Activated CD4-positive, alpha-beta T cell treated with anti-CD3 and anti-CD28 coated beads, Interleukin-2, amount 50 U/mL, for 48 hours (primary cell): Measurements from ENCODE around the gene AJAP1.
A peak's percentile ranks its signal among the peaks of the same experiment; 100 is the strongest.

ENCODE experiments used
- DNase-seq, 2 experiments: peaks; one replicate each; pipeline ENCODE4 v3.0.0-alpha.2; 2020

AJAP1 gene

DNA sequence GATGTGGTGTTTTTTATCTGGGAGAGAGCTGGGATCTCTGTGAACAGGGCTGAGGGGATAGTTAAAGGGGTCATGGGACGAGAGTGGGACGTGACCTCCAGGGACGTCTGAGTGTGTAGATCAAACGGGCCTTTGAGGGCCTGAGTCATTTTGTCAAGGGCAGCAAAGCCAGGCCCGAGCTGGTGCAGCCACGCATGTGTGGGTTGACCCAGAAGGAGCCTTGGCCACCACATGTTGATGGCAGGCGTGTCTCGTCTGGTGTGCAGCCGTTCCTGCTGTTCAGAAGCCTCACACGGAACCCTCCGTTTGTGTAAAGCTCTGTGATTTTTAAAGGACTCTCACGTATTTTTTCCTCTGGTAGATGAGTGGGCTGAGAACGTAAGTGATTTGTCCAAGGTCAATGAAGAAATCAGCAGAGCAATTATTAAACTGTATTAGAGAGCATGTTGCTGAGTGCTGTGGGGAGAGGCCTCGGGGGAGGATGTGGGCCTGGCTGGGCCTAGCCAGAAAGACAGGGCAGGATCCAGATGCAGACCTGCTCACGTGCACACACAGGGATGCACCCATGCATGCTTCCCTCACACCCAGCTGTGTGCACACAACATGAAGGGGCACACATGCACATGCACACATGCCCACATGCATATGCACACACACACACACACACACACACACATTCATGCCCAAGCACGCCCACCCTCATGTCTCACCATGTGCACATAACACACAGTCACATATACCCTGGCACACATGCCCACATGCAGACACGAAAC is 89.8 kb downstream of the AJAP1 start:
- DNase-seq = no peak

DNA sequence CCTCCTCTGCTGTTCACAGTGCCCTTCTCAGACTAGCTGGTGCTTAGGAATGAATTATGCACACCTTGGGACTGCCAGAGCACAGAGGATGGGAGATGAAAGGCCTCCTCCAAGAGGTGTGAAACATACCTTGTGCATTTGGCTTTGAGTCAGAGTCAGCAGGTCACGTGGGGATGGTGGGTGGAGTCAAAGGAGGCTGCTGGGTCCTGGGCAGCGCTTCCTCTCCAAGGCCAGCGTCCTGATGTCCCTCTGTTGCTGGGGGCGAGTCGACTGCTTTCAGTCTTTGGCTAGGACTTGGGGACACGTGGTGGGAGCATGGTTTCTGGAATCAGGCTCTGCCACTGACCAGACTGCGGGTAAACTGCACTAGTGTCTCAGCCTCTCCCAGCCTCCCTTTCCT is 91.2 kb downstream of the AJAP1 start:
- DNase-seq = peak in 1 of 2 experiments; percentile 3

DNA sequence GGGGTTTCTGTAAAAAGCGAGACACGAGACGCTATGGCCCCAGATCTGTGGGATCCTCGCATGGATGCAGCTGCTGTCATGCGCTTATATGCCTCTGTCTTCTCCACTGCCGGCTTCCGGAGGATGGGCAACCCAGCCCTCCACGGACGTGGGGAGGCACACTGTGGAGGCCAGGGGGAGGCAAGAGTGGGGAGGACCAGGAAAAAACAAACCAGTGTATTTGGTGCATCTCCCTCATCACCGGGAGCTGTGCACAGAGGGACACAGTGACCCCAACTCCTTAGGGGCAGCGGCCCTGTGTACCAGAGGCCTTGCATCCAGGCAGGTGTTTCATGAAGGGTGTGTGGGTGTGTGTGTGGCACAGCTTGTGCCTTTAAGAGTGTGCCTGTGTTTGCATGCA is 95.0 kb downstream of the AJAP1 start:
- DNase-seq = no peak

DNA sequence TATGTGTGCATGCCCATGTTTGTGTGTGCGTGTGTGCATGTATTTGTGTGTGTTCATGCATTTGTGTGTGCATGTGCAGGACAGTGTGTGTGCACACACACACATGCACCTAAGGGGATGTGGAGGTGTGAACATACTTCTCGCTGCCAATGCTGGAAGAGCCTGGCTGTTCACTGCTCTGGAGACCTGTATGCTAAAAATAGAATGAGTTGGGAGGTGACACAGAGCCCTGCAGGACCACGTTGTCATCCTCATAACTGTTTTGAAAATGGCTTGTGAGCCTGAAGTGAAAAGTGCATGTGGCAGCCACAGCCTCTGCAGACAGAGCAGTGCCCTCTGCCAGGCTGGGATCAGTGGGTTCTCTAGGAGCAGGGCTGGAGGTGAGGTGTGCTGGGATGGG is 95.8 kb downstream of the AJAP1 start:
- DNase-seq = no peak

DNA sequence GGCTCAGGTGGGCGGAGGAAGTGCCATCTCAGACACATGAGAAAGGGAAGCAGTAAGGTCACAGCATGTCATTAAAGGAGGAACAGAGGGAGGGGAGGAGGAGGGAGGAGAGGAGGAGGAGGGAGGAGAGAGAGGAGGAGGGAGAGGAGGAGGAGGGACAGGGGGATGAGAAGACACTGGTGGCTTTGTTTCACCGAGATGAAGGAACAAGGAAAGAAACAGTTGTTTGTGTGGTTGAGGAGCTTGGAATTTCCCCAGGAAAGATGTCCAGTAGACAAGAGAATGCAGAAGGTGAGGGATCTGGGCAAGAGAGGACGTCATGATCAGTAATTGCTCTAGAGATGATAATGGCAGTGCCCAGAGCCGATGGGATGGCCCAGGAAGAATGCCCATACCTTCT is 97.7 kb downstream of the AJAP1 start:
- DNase-seq = no peak

DNA sequence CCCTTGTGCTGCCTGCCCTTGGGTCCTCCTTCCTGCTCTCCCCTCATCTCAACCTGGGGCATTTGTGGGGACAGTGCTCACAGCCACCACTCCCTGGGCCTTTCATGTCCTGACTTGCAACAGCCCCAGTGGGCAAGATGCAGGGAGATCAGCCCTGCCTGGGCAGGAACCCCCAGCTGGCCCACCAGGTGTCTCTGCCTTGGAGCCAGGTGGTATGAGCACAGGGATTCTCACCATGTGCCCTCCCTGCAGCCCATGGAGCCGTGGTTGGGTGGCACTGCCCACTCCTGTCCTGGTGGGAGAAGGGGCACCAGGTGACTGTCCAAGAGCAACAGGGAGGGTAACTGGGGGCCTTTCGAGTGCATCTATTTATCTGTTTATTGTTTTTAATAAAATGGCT is 100.4 kb downstream of the AJAP1 start:
- DNase-seq = no peak

DNA sequence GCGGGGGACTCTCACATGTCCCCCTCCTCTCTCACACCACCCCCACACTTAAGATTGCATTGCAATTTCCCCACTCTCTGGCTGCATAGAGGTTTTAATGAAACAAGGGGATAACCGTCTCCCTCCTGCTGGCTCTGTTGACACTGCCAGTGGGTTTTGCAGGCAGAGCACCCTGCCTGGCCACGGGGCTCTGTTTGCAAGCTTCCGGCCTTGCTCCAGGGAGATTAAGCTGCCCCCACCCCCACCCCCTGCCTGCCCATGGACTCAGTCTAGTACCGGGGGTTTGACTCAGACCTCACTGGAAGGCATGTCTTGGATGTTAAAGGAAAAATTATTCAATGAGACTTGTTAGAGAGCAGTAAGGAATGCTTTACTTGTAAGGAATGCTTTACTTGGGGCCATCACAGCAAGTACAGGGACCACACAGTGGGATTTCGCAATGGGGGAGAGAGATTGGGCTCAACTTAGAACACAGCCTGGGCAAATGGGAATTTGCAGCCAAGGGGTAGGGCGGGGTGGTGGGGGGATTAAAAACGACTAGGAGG is 101.0 kb downstream of the AJAP1 start:
- no peak for DNase-seq

DNA sequence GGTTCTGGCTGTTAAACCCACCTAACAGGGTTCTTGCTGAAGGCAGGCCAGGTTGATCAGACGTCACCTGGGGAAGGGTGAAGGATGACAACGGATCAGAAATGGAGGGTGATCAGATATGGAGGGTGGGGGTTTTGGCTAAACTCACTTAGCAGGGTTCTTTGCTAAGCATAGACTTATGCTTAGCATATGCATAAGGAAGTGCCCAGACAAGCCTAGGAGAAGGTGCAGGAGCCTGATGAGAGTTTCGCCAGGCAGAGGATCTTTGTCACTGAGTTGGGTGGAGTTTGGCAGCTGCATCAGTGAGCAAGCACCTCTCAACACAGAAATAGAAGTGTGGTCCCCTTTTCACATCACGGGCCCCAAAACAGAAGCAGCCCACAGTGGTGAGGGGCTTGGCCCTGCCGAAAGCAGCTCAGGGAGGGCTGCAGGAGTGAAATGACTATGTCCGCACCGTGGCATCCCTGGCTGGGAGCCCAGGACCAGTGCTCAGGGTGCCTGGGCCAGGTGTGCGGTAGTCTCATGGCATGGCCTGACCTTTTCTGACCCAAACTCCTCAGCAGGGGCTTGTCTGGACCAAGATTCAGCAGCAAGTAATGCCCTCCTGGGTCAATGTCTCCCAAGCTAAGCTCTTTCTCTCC is 101.6 kb downstream of the AJAP1 start:
- DNase-seq = no peak

DNA sequence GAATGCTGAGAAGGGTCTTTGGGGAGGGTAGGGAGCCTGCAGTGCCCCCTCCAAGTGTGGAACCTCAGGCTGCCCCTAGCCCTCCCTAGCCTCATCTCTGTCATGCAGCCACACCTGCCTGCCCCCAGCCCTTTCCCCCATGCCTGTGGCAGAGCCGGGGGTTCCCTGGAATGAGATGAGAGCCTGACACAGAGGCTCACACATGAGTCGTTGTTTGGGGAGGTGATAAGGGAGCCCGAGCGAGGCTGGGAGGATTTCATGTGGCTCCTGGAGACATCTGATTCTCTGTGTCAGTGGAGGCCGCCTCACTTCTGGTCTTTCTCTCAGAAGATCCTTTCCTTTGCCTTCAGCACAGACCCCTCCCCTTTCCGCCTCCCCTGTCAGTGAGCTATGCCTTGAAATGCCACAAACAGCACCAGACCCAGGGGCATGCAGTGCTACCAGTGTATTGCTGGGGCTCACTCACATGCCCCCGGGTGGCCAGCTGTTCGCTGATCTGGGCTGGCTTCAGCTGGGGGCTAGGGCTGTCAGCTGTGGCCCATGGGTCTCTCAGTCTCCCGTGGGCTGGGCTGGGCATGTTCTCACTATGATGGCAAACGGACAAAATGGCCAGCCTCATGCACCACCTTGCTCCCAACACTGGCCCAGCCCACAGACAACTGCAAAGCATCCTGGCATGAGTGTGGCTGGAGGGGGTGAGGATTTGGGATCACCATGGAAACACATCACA is 102.6 kb downstream of the AJAP1 start:
- no peak for DNase-seq

DNA sequence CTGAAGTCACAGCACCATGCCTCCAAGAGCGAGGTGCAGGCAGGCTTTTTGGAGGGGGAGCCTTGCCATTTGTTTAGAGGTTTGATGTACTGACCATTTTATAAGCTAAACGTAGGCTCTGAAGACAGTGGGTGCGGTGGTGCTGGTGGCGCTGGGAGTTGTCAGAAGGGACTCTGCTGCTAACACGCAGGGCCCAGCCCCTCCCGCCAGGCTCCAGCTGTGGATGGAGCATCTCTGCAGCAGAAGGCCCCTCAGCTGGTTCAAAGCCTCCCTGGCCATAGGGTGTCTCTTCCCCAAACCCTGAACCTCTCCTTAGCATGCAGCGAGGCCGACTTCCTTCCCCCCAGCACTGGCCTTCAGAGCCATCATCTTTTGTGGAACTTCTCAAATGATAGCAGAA is 105.3 kb downstream of the AJAP1 start:
- DNase-seq = no peak

DNA sequence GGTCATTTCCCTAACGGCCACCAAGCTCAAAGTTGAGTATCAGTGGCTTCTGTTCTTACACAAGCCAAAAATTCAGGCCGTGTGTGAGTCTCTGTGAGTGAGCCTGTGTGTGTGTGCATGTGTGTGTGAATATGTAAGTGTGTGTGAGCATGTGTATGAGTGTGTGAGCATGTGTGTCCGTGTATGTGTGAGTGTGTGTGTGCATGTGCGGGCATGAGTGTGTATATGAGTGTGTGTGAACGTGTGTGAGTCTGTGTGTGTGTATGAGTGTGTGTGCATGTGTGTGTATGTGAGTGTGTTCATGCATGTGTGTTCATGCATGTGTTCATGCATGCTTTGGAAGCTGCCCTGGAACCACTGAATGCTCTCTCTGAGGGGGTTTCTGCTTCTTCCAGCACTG is 105.7 kb downstream of the AJAP1 start:
- no peak for DNase-seq

DNA sequence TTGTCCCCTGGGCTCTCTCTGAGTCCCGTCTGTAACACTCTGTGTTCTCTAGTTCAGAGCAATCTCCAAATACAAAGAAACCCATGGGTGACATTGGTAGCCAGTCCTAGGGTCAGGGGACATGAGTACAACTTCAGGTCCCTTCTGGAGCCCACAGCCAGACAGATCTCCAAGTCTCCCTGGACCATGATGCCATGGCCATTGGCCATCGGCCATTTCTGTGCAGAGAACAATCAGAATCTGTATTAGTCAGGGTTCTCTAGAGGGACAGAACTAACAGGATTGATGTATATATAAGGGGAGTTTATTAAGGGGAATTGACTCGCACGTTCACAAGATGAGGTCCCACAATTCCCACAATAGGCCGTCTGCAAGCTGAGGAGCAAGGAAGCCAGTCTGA is 106.9 kb downstream of the AJAP1 start:
- DNase-seq = no peak

DNA sequence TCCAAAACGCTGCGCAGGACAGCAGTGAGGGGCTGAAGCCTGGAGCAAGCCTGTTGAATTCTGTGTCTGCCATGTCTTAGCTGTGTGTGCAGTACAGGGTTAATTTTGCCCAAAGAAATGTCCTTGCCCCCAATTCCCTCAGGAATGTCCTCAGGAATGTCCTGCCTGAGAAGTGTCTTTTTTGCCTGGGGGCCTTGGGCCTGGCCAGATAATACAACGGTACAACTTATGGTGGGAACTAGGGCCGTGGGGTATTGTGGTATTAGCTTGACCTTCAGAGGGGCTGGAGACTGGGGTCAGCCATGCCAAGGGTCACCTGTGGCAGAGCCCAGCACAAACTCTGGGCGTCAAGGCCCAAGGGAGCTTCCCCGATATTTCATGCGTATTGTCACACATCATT is 107.7 kb downstream of the AJAP1 start:
- DNase-seq = no peak

DNA sequence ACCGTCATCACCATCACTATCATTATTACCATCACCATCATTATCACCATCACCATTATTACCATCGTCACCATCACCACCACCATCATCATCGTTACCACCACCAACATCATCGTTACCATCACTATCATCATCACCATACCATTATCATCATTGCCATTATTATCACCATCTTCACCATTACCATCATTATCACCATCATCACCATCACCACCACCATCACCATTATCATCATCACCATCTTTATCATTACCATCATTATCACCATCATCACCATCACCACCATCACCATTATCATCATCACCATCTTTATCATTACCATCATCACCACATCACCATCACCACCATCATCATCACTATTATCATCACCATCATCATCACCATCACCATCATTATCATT is 112.9 kb downstream of the AJAP1 start:
- no peak for DNase-seq

DNA sequence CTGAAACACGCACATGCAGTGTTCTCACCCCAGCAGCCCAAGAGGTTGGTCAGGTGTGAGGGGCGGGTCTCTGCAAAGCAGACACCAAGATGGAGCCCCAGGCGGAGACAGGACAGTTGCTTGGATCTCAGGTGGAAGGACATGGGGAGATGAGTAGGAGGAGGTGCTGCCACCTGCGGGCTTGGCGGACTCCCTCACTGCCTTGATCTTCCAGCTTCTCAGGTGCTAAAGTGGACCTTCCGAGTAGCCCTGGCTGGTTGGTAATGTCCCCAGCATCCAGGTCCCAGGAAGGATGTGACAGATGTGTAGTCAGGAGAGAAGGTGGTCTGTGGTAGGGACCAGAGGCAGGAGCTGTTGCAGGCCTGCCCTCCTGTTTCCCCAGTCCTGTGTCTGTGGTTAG is 114.1 kb downstream of the AJAP1 start:
- no peak for DNase-seq

DNA sequence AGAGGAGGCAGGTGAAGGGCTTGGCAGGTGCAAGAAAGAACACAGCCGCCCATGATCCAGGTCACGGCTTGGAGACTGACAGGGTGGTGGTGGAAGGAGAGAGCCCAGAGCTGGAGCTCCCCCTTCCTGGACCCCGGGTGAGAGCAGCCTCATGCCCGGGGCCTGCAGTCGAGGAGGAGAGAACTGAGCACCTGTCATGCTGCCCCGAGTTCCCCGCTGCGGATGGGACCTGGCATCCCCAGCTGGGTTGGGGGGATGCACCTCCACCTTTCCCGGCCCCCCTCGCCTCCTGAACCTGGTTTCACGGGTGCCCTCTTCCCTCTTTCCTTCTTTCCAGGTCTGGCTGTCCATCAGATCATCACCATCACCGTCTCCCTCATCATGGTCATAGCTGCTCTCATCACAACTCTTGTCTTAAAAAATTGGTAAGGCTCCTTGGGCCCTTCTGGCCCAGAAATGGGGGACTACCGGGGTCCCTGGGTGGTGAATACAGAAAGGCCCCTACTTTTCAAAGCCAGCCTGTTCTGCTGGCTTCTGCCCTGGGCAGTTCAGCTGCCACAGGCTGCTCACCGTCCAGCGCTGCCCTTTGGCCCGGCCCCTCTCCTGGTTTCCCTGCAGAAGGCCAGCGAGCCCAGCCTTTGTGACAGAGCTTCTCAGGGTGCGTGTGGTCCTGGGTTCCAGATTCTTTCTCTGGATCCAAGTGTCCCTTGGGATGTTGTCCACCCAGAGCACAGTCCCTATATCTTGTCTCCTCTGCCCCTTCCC is 115.3 kb downstream of the AJAP1 start:
- no peak for DNase-seq

DNA sequence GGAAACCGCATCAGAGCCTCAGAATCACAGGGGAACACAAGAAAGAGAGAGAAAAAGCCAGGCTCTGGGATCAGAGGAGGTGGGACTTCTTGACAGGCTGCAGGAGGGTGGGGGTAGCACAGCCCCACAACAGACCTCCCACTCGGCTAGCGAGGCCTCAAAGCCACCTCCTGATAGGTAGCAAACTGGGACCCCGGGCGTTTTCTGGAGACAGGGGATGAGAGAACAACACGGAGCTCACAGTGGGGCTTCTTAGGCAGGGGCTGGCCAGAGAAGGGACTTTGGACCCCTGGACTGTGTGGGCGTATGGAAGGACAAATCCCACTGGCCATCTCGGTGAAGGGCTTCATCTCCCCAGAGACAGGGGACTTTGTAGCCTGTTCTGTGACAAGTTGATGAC is 116.3 kb downstream of the AJAP1 start:
- DNase-seq = no peak

DNA sequence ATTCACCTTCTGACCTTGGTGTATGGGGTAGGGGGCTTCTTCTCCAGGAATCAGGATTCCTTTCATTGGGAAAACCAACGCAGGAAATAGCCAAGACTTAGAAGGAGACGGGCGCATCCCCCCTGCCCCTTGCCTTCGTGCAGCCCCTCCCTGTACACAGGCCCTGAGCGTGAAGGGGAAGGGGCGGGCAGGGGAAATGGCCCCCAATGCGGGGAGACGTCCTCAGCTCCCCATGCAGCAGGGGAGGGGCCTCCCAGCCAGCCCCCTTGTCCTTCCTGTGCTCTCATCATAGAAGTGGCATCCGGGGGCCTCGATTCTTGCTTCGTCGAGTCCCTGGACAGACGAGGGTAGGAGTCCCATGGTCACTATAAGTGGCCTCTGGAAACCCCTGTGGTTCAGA is 116.9 kb downstream of the AJAP1 start:
- DNase-seq = no peak

DNA sequence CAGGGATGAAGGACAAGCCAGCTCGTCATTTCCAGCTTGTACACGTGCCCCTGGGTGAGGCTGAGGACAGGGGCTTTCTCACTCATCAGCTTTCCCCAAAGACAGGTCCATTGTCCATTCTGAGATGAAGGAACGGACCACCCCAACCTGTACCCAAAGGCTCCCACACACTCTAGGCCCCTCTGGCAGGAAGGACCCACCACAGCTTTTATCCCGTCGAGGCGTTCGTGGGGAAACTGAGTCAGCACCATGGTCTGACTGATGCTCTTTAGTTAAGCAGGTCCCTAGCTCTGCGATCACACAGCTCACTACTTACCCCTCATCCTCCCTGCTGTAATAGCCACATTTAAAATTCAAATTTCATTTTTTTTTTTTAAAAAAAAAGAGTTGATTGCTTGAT is 117.3 kb downstream of the AJAP1 start:
- DNase-seq = no peak

DNA sequence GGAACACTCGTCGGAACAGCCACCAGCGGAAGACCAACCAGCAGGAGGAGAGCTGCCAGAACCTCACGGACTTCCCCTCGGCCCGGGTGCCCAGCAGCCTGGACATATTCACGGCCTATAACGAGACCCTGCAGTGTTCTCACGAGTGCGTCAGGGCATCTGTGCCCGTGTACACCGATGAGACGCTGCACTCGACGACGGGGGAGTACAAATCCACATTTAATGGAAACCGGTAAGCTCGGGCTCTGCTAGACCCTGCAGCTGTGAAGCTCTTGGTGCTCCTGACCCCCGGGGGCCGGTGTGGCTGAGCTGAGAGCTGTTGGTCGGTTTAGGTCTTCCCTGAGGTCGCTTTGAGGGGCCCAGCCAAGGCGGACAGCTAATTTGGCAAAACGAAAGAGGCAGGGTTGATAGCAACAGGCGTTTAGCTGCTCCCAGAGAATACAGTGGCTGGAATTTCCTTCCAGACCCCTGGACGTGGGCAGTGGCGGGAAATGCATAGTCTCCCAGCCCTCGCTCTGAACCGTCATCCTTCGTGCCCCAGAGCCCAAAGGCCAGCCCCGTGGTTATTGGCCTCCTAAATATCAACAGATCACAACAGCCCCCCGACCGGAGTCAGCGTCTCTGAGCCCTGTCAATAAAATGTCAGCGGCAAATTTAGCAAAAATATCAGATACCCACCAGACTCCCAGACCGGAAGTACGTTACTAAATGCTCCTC is 118.0 kb downstream of the AJAP1 start:
- DNase-seq = no peak

DNA sequence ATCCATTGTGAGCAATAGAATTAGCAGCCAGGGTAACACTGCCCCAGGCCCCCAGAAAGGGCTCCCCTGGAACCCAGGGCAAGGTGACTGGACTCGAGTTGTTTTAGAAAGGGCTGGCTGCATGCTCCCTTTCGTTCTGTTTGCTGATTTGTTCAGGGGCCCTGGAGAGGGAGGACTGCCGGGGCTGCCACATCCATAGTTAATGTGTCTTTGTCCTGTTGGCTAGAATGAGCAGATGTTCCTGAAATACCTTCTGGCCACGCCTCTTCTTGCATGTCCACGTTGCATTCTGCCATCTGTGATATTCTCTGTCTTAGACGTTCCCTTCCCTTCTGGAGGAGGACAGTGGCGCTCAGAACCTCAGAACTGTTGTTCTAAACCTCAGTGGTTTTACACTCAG is 118.8 kb downstream of the AJAP1 start:
- DNase-seq = no peak

DNA sequence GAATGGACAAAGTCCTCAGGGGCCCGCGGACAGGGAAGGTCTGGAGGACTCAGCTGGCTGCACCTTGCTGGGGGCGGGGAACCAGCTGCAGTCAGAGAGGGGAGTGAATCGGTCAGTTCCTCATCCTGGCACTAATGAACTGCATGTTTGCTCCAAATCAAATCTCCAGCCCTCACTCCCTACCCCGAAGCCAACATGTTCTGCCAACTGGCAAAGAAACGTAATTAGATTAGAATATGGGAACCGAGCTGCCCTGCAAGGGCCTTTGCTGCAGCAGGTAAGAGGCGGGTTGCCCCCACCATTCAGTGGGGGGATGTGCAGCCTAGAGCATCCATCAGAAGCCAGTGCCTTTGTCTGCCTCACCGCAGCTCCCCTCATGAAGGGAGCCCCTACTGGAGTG is 121.1 kb downstream of the AJAP1 start:
- DNase-seq = no peak

DNA sequence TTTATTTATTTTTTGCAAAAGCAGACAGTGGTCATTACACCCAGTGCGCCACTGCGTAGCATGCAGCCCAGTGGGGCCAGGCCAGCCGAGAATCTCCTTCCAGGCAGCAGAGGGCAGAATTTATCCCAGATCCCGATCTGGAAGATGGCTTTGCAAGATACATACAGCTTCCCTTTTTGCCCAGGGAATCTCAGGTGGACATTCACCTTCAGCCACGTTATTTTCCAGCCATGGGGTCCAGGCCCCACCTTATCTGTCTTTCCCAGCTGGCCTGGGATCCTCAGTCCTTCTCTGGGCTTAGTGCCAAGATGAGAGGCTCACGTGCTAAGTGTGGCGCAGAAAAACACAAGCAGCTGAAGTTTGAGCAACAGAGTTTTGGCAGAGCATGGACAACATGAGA is 123.6 kb downstream of the AJAP1 start:
- no peak for DNase-seq
